Measurements from ENCODE around the gene FAM13A. TPM values are rescaled to one million over a fixed set of nuclear protein-coding genes. Genes with fewer than 3 reads are reported as not detected.

Gene FAM13A
- total and polyA plus RNA-seq, 10 of the 15 experiments (the other 5 are each of a cell fraction or from before 2014, with no cell fraction given) = 0.05 to 1.8 (median 0.27) TPM; not detected in 1

- in situ Hi-C loops (cut with MboI) (no loop called here), intact Hi-C loops (cut with micrococcal nuclease; ENCODE audit: unreplicated experiment) (no loop called here)
- CTCF ChIA-PET = interaction anchor here (0.9 to 3.6 kb wide), 4 partner anchors 12 to 252 kb away, joined by 3 to 9 read pairs (median 6); no protein-coding TSS in a partner anchor
- Histone ChIP-seq H4K20me1 (ENCODE audit: control insufficient read depth, insufficient read depth) (no peaks in the 10 kb centered on the region), H3K9ac (ENCODE audit: control insufficient read depth, insufficient read depth, low read length) (no peak overlapping the region), H3K4me3 (no peak overlapping the region), H3K4me1 (ENCODE audit: control insufficient read depth, insufficient read depth, low read length) (no peaks in the 10 kb centered on the region; the same call in 1 of the 2 replicates), H3K4me2 (ENCODE audit: control insufficient read depth, insufficient read depth) (no peak overlapping the region), H3K9me3 (replicated peaks; ENCODE audit: control insufficient read depth, insufficient read depth, low read length) (no peaks in the 10 kb centered on the region; the same call in 2 of the 3 replicates), H3K36me3 (ENCODE audit: control insufficient read depth in 2 of 2, insufficient read depth in 2 of 2, low read length in 1 of 2) (no peaks in the 10 kb centered on the region), H2AFZ (ENCODE audit: control insufficient read depth, low read depth, low read length) (no peak overlapping the region), H3K27me3 (replicated peaks in 1 of 2; ENCODE audit: control insufficient read depth in 2 of 2, insufficient read depth in 2 of 2, low read length in 1 of 2) (no peaks in the 10 kb centered on the region), H3K27ac (ENCODE audit: control insufficient read depth, insufficient read depth) (no peak overlapping the region), H3K79me2 (ENCODE audit: control insufficient read depth, insufficient read depth, low read length) (no peaks in the 10 kb centered on the region)
- ATAC-seq (no peak), DNase-seq (ENCODE audit: low read depth, low spot score) (no peak), FAIRE-seq (no peak)
- SMC1A ChIA-PET (ENCODE audit: uncharacterized antibody, unreplicated experiment) = interaction anchor here (0.6 to 5.6 kb wide), 8 partner anchors 8 to 48 kb away, joined by 3 to 58 read pairs (median 6); partner anchors contain the start of gene FAM13A
- 45% methylated on average over 3 of the region's 3 CpGs for WGBS (ENCODE audit: insufficient coverage, insufficient replicate concordance, low lambda C conversion rate, missing lambda C conversion rate)
- RAD21 ChIA-PET (ENCODE audit: unreplicated experiment) = interaction anchor here (1.3 to 5.7 kb wide), 3 partner anchors 15 to 251 kb away, joined by 4 to 64 read pairs (median 9); partner anchors contain the start of gene FAM13A
- BruUV-seq (replicated peaks) = no TSS peak
- POLR2A ChIA-PET = interaction anchor here (2.0 kb wide), 1 partner anchor 17 kb away, joined by 6 read pairs; no protein-coding TSS in a partner anchor
- TF ChIP-seq IKZF1 (conservative IDR thresholded peaks at IDR 0.05) (no peak), POLR2AphosphoS2 (IDR thresholded peaks at IDR 0.05; ENCODE audit: low read depth, low read length) (no peak), NRF1 (conservative IDR thresholded peaks at IDR 0.05; ENCODE audit: low read depth, low read length) (no peak), POLR2AphosphoS5 (IDR thresholded peaks at IDR 0.05; ENCODE audit: low read length) (no peak), ZZZ3 (IDR thresholded peaks at IDR 0.05; ENCODE audit: control insufficient read depth, insufficient read length, low read depth) (no peak), HDAC6 (IDR thresholded peaks at IDR 0.05; ENCODE audit: unreplicated experiment) (no peak), SIX5 (IDR thresholded peaks at IDR 0.05; ENCODE audit: low read depth, low read length, severe bottlenecking) (no peak), NFIC (IDR thresholded peaks at IDR 0.05; ENCODE audit: low read depth, low read length) (no peak), PAX5 (IDR thresholded peaks at IDR 0.05; ENCODE audit: borderline replicate concordance, low read depth, low read length) (no peak)
These were observed 14.3 kb upstream of the FAM13A start for GRCh38 chr4:89071311-89071710.

Data from GM12878 (cell line).